Ascending aorta (tissue), 2 donors: ENCODE measurements around the gene AMDHD2. TPM values are rescaled to one million over a fixed set of nuclear protein-coding genes. Genes with fewer than 3 reads are reported as not detected.

Experiments used
- DNase-seq, 2 donors: peaks; one replicate each; pipeline ENCODE4 v3.0.0-alpha.2; 2019; ENCODE audit warnings: low spot score in 2 of 2
- H3K27ac ChIP-seq, 2 donors: fragments of 200-600 bp; sonication (generic); one replicate each; pipeline ENCODE4 v1.5.1; 2016 to 2017; ENCODE audit warnings: mild to moderate bottlenecking in 1 of 2
- H3K27me3 ChIP-seq: fragments of 200-600 bp; sonication (generic); one replicate; pipeline ENCODE4 v1.5.1; 2017
- H3K36me3 ChIP-seq, 2 donors: fragments of 200-600 bp; sonication (generic); one replicate each; pipeline ENCODE4 v1.5.1; 2016
- H3K4me1 ChIP-seq, 2 donors: fragments of 200-600 bp; sonication (generic); one replicate each; pipeline ENCODE4 v1.5.1; 2016 to 2017; ENCODE audit warnings: mild to moderate bottlenecking in 1 of 2
- H3K4me3 ChIP-seq, 2 donors: fragments of 200-600 bp; sonication (generic); one replicate each; pipeline ENCODE4 v1.5.1; 2016 to 2017; ENCODE audit warnings: mild to moderate bottlenecking in 1 of 2
- H3K9me3 ChIP-seq, 2 donors: fragments of 200-600 bp; sonication (generic); one replicate each; pipeline ENCODE4 v1.5.1; 2016
- intact Hi-C: fragments of 100-400 bp; cut with DNase I; formaldehyde crosslinking; loops from one replicate; pipeline ENCODE4 v1.15.1; 2023
- total RNA-seq: library from RNA; depleted of rRNA; stranded (reverse); fragments of >200 nt; gene quantifications from one replicate; pipeline ENCODE4 v1.1.0, GENCODE V29; 2016
- TF ChIP-seq, protein P1 (sequence below), 3 experiments: fragments of 200-600 bp in 2 of 3; fragments of 450-650 bp in 1 of 3; sonication (generic) in 2 of 3; IDR thresholded peaks; one replicate each; pipeline ENCODE4 v1.5.1; 2016 to 2019; ENCODE audit warnings: antibody characterized with exemption in 3 of 3, mild to moderate bottlenecking in 1 of 3, moderate library complexity in 1 of 3

The AMDHD2 gene
- total RNA-seq, 1 donor from 2014 or later: 16.1 TPM

DNA sequence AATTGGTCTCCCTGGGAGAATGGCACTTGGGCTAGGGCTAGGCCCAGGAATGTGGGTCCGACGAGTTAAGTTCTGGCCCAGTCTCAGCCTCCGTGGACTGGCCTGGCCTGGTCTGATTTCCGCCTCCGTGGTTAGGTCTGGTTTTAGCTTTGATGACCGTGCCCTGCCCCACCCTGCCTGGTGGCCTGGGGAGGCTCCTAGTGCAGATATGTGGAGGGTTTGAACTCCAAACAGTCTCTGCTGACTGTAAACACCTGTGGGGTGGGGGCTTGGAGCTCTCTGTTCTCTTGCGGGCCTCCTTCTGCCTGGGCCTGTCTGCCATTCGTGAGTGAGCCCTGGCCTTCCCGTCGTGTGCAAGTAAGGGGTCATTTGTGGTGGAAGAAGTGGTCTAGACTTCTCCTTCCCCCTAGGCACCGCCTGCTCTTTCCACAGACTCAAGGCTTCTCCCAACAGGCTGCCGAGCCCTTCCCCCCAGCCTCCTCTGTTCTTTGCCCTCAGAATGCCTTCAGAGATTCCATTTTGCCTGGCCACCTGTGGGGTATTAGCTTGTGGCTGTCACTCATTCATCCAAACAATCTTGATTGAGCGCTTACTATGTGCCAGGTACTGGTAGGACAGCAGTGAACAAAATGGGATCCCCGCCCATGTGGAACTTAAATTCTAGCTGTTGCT is 4.9 kb upstream of the AMDHD2 start:
- no peak for DNase-seq
- Histone ChIP-seq H3K4me3 (peak overlapping the region; percentile 81 to 98), H3K4me1 (peaks cover 12 to 56% of the 10 kb centered on the region in 2 donors), H3K27ac (peak overlapping the region; percentile 96 to 97), H3K27me3 (no peaks in the 10 kb centered on the region), H3K9me3 (no peaks in the 10 kb centered on the region), H3K36me3 (peaks cover 0 to 12% of the 10 kb centered on the region in 2 donors)
- intact Hi-C loops: loop anchor here (10.0 kb wide), 2 partner anchors 259 to 551 kb away; partner anchors contain the start of genes ELOB, RNF151 and RPS2
- TF ChIP-seq, protein P1, sequence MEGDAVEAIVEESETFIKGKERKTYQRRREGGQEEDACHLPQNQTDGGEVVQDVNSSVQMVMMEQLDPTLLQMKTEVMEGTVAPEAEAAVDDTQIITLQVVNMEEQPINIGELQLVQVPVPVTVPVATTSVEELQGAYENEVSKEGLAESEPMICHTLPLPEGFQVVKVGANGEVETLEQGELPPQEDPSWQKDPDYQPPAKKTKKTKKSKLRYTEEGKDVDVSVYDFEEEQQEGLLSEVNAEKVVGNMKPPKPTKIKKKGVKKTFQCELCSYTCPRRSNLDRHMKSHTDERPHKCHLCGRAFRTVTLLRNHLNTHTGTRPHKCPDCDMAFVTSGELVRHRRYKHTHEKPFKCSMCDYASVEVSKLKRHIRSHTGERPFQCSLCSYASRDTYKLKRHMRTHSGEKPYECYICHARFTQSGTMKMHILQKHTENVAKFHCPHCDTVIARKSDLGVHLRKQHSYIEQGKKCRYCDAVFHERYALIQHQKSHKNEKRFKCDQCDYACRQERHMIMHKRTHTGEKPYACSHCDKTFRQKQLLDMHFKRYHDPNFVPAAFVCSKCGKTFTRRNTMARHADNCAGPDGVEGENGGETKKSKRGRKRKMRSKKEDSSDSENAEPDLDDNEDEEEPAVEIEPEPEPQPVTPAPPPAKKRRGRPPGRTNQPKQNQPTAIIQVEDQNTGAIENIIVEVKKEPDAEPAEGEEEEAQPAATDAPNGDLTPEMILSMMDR (IDR thresholded peaks at IDR 0.05): no peak

DNA sequence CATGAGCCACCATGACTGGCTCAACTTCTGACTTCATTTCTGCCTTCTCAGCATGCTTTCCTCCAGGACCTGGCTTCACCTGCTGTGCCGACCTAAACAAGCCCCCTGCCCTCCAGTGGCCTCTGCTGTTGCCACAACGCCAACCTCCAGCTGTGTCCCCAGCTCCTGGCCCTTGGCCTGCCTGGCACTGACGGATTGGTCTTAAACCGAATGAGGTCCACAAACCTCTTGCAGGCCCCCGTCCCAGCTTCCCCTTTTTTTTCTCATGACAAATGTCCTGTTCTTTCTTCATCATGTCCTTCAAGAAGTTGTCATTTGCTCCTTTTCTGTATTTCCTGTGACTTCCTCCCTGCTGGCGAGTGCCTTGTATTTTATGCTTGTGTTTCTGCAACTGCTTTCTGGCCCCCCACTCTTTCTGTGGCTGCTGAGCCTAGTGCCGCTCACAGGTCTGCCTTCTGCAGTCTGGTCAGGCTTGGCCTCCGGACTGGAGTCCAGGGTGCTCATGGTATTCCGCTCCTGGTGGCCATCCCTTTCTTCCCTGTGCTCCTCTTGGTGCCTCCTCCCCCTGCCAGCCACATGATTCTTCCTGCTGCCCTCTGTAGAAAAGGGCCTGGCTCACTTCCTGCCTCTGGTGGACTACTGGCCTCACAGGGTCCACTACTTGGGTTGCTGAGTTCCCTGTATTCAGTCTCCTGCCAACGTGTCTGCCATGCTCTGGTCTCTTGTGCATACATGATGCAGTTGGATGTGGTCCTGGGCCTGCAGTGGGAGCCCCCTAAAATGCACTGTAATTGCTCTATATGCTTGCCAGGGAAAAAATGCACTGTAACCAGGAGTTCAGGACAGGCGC is 3.6 kb upstream of the AMDHD2 start:
- H3K27ac ChIP-seq: peak overlapping the region; percentile 28 to 96
- H3K36me3 ChIP-seq: peaks cover 0 to 12% of the 10 kb centered on the region in 2 donors
- DNase-seq: no peak
- peak overlapping the region; percentile 20 to 30 for H3K4me3 ChIP-seq
- intact Hi-C loops: loop anchor here (10.0 kb wide), 2 partner anchors 258 to 552 kb away; partner anchors contain the start of genes ELOB, RNF151 and RPS2
- TF ChIP-seq, protein P1 (IDR thresholded peaks at IDR 0.05): no peak
- no peaks in the 10 kb centered on the region for H3K9me3 ChIP-seq
- no peaks in the 10 kb centered on the region for H3K27me3 ChIP-seq
- peaks cover 12 to 63% of the 10 kb centered on the region in 2 donors for H3K4me1 ChIP-seq

DNA sequence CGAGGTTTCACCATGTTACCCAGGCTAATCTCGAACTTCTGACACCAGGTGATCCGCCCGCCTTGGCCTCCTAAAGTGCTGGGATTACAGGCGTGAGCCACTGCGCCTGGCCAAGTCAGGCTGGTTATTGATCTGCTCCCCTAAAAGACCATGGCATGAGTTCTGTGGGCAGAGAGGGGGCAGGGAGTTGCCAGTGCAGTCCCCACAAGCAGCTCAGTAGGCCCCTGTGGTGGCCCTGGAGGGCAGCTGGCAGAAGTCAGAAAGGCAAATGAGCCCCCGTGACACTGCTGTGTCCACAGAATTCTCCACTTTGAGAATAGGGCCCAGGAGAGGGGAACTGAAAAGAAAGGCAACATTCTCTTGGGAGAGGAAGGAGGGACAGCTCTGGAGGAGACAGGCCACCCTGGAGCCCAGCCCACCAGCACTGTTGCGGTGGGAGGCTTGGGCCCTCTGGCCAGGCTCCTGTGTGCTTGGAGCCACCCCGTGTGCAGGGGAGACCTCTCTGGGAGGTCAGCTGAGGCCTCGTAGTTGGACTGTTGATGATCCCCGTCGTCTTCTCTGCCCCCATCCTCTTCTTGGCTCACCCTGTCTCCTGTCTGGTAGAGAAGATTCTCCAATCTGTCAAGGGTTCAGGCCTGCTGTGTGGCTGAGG is 2.1 kb upstream of the AMDHD2 start:
- Histone ChIP-seq H3K4me3 (no peak overlapping the region), H3K27ac (peak overlapping the region in 1 of 2 donors; percentile 77), H3K4me1 (peaks cover 12 to 59% of the 10 kb centered on the region in 2 donors), H3K27me3 (no peaks in the 10 kb centered on the region), H3K9me3 (no peaks in the 10 kb centered on the region), H3K36me3 (peaks cover 0 to 15% of the 10 kb centered on the region in 2 donors)
- TF ChIP-seq, protein P1 (IDR thresholded peaks at IDR 0.05): no peak
- DNase-seq: no peak
- intact Hi-C loops: loop anchor here (10.0 kb wide), 2 partner anchors 257 to 553 kb away; partner anchors contain the start of genes ELOB, RNF151 and RPS2

GRCh38 chr16:2518823-2519710 is 1.1 kb upstream of the AMDHD2 start:
- H3K4me3 ChIP-seq: peak overlapping the region in 1 of 2 donors; percentile 87
- peak overlapping the region; percentile 77 to 80 for H3K27ac ChIP-seq
- peaks cover 12 to 56% of the 10 kb centered on the region in 2 donors for H3K4me1 ChIP-seq
- DNase-seq: no peak
- intact Hi-C loops: loop anchor here (10.0 kb wide), 2 partner anchors 256 to 554 kb away; partner anchors contain the start of genes ELOB, RNF151 and RPS2
- no peaks in the 10 kb centered on the region for H3K9me3 ChIP-seq
- peaks cover 5 to 20% of the 10 kb centered on the region in 2 donors for H3K36me3 ChIP-seq
- TF ChIP-seq, protein P1 (IDR thresholded peaks at IDR 0.05): no peak
- no peaks in the 10 kb centered on the region for H3K27me3 ChIP-seq
